OCI-LY7 (cell line): ENCODE data around the gene ABCC5.

Experiments used
- EZH2phosphoT487 ChIP-seq: fragments of 200-600 bp; sonication (generic); IDR thresholded peaks from 2 replicates; pipeline ENCODE4 v1.6.1; 2018; ENCODE audit warnings: low read depth, borderline replicate concordance, mild to moderate bottlenecking, mixed run types, antibody characterized with exemption, low read length, moderate library complexity, mixed read lengths
- TF ChIP-seq, protein P1 (sequence below): fragments of 200-600 bp; sonication (generic); conservative IDR thresholded peaks from 2 replicates; pipeline ENCODE4 v1.5.1; 2014; ENCODE audit warnings: mild to moderate bottlenecking, antibody characterized with exemption, low read length, moderate library complexity, mixed read lengths

DNA sequence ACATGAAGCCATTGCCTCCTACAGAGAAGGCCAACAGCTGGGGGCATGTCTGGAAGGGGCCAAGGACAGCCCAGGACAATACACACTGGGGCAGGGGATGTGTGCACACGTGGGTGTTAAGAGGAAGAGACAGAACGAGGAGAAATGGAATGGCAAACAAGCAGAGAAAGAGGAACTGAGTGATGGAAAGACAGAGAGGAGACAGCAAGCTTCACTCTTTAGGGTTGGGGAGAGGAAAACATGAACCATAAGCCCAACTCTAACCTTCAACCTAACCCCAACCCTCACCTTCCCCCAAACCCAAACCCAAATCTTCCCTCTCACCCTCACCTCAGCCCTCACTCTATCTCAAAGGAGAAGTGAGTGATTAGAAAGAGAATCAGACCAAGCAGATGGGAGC is 121.1 kb downstream of the ABCC5 start:
- TF ChIP-seq, protein P1, sequence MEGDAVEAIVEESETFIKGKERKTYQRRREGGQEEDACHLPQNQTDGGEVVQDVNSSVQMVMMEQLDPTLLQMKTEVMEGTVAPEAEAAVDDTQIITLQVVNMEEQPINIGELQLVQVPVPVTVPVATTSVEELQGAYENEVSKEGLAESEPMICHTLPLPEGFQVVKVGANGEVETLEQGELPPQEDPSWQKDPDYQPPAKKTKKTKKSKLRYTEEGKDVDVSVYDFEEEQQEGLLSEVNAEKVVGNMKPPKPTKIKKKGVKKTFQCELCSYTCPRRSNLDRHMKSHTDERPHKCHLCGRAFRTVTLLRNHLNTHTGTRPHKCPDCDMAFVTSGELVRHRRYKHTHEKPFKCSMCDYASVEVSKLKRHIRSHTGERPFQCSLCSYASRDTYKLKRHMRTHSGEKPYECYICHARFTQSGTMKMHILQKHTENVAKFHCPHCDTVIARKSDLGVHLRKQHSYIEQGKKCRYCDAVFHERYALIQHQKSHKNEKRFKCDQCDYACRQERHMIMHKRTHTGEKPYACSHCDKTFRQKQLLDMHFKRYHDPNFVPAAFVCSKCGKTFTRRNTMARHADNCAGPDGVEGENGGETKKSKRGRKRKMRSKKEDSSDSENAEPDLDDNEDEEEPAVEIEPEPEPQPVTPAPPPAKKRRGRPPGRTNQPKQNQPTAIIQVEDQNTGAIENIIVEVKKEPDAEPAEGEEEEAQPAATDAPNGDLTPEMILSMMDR = no peak
- TF ChIP-seq EZH2phosphoT487 = no peak
